ENCODE data around the gene PCDHB16.
"Not testable (repeated sequence)": the region's sequence is repeated elsewhere in the genome, so short reads cannot be mapped to it uniquely, and the experiment has no call there.

DNA sequence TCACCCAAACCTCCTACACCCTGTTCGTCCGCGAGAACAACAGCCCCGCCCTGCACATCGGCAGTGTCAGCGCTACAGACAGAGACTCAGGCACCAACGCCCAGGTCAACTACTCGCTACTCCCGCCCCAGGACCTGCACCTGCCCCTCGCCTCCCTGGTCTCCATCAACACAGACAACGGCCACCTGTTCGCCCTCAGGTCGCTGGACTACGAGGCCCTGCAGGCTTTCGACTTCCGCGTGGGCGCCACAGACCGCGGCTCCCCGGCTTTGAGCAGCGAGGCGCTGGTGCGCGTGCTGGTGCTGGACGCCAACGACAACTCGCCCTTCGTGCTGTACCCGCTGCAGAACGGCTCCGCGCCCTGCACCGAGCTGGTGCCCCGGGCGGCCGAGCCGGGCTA, 18.9 kb downstream of the PCDHB16 start:
- TF ChIP-seq POLR2A, EP300 (IDR thresholded peaks at IDR 0.05): not testable (repeated sequence)
- TF ChIP-seq, protein P1, sequence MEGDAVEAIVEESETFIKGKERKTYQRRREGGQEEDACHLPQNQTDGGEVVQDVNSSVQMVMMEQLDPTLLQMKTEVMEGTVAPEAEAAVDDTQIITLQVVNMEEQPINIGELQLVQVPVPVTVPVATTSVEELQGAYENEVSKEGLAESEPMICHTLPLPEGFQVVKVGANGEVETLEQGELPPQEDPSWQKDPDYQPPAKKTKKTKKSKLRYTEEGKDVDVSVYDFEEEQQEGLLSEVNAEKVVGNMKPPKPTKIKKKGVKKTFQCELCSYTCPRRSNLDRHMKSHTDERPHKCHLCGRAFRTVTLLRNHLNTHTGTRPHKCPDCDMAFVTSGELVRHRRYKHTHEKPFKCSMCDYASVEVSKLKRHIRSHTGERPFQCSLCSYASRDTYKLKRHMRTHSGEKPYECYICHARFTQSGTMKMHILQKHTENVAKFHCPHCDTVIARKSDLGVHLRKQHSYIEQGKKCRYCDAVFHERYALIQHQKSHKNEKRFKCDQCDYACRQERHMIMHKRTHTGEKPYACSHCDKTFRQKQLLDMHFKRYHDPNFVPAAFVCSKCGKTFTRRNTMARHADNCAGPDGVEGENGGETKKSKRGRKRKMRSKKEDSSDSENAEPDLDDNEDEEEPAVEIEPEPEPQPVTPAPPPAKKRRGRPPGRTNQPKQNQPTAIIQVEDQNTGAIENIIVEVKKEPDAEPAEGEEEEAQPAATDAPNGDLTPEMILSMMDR (IDR thresholded peaks at IDR 0.05) = not testable (repeated sequence)

Measured in sigmoid colon (tissue), 4 donors.